ENCODE results near the gene COX6A2. TPM values are rescaled to one million over a fixed set of nuclear protein-coding genes. Genes with fewer than 3 reads are reported as not detected.

Gene COX6A2
- total RNA-seq, 1 experiment from 2014 or later: not detected

DNA sequence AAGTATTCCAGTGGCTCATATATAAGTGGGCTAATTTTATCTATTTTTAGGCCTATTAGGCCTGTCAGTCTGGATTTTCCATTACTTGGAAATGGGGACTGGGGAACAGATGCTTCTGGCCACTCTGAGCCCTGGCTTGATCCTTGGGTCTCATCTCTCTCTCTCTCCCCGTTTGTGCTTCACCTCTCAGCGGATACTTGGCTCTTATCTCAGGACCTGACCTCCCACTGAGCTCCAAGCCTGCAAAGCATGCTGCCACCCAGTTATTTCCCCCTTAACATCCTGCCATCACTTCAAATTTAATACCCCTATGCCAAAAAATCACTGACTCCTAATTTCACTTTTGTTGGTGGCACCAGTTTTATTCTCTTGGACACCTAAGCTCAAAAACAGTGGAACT lies 10.3 kb upstream of the COX6A2 start:
- Histone ChIP-seq H3K9ac (ENCODE audit: extremely low read depth, insufficient read length, low read length) (no peak overlapping the region), H3K18ac (ENCODE audit: insufficient read length, low read depth, low read length) (no peak overlapping the region), H3K4me2 (ENCODE audit: insufficient read depth, insufficient read length, low read length) (no peak overlapping the region), H3K79me2 (ENCODE audit: insufficient read depth, low read length) (no peaks in the 10 kb centered on the region), H4K5ac (ENCODE audit: insufficient read length, low read depth, low read length) (no peak overlapping the region), H3K27ac (ENCODE audit: insufficient read length, low read depth, low read length) (no peak overlapping the region), H4K91ac (ENCODE audit: insufficient read length, low read depth, low read length) (no peak overlapping the region), H2BK120ac (ENCODE audit: low read depth, low read length, poor library complexity, severe bottlenecking) (no peak overlapping the region), H3K23ac (ENCODE audit: insufficient read length, low read depth, low read length) (no peak overlapping the region), H3T11ph (ENCODE audit: low read length) (no peak overlapping the region), H2BK12ac (ENCODE audit: insufficient read length, low read depth, low read length) (no peak overlapping the region), H3K14ac (ENCODE audit: insufficient read depth, low read length) (no peak overlapping the region), H3K9me3 (ENCODE audit: control insufficient read depth, low read depth, low read length) (no peaks in the 10 kb centered on the region), H4K8ac (replicated peaks; ENCODE audit: insufficient read length, low read depth, low read length) (no peak overlapping the region), H2BK20ac (ENCODE audit: low read depth, low read length, poor library complexity, severe bottlenecking) (no peak overlapping the region), H3K79me1 (ENCODE audit: insufficient read depth, low read depth, low read length, poor library complexity, severe bottlenecking) (no peaks in the 10 kb centered on the region), H2AFZ (ENCODE audit: low read length) (no peak overlapping the region), H3K4me1 (ENCODE audit: insufficient read depth, low read length) (no peaks in the 10 kb centered on the region), H3K56ac (ENCODE audit: insufficient read length, low read depth, low read length) (no peak overlapping the region), H2BK5ac (ENCODE audit: insufficient read length, low read length) (no peak overlapping the region), H3K27me3 (ENCODE audit: insufficient read depth, low read length) (no peaks in the 10 kb centered on the region), H3K23me2 (ENCODE audit: insufficient read length, low read depth, low read length, poor library complexity, severe bottlenecking) (no peaks in the 10 kb centered on the region), H3K4ac (ENCODE audit: low read depth, low read length) (no peak overlapping the region), H2BK15ac (ENCODE audit: low read depth, low read length) (no peak overlapping the region), H2AK5ac (ENCODE audit: insufficient read length, low read length) (no peak overlapping the region), H4K20me1 (ENCODE audit: control insufficient read depth, insufficient read depth, insufficient read length) (no peaks in the 10 kb centered on the region)
- Mint-ChIP-seq H3K9me3 (no peaks in the 10 kb centered on the region), H3K27me3 (ENCODE audit: low read depth) (peaks cover 4% of the 10 kb centered on the region), H3K36me3 (ENCODE audit: insufficient read depth in 1 of 3, low read depth in 3 of 3) (no peaks in the 10 kb centered on the region), H3K4me3 (no peak overlapping the region; a peak in 1 of 5 replicates), H3K4me1 (peaks cover 4 to 7% of the 10 kb centered on the region in 2 experiments), H3K27ac (no peak overlapping the region)
- DNase-seq: no peak
- WGBS (ENCODE audit: extremely low coverage, insufficient read length, low lambda C conversion rate): no CpG with 5 or more reads among the region's 2 CpGs
- TF ChIP-seq, protein P1, sequence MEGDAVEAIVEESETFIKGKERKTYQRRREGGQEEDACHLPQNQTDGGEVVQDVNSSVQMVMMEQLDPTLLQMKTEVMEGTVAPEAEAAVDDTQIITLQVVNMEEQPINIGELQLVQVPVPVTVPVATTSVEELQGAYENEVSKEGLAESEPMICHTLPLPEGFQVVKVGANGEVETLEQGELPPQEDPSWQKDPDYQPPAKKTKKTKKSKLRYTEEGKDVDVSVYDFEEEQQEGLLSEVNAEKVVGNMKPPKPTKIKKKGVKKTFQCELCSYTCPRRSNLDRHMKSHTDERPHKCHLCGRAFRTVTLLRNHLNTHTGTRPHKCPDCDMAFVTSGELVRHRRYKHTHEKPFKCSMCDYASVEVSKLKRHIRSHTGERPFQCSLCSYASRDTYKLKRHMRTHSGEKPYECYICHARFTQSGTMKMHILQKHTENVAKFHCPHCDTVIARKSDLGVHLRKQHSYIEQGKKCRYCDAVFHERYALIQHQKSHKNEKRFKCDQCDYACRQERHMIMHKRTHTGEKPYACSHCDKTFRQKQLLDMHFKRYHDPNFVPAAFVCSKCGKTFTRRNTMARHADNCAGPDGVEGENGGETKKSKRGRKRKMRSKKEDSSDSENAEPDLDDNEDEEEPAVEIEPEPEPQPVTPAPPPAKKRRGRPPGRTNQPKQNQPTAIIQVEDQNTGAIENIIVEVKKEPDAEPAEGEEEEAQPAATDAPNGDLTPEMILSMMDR (conservative IDR thresholded peaks at IDR 0.05): no peak

Data from H9 (cell line).